ENCODE measurements around the gene SERTM1.
A peak's percentile ranks its signal among the peaks of the same experiment; 100 is the strongest.

Gene SERTM1

DNA sequence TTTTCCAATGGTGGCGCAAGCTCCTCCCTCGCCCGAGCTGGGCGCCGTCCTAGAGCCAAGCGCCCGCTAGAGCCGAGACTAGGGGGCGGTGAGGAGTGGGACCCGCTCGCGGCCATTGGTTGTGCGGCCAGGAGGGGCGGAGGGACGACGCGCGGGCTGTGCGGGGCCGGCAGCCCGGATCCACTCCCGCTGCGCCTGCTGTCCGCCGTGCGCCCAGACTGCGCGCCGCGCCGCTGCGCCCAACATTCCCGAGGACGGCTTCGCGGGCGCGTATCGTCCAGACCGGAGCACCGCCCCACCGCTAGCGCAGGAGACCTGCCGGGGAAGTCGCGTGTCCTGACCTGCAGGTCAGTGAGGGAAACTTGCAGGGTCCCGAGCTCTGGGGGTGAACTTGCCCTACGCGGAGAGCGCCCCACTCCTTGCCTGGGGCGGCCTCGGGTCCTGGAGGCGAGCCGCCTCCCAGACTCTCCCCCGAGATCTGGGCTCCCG lies at the start of gene SERTM1:
Gene SERTM1 (plus strand): TSS at position 183 of the 489 bp plus-strand sequence. CDS start 21,059 bp downstream, outside the sequence.
- DNase-seq (ENCODE audit: low read depth) = no peak

DNA sequence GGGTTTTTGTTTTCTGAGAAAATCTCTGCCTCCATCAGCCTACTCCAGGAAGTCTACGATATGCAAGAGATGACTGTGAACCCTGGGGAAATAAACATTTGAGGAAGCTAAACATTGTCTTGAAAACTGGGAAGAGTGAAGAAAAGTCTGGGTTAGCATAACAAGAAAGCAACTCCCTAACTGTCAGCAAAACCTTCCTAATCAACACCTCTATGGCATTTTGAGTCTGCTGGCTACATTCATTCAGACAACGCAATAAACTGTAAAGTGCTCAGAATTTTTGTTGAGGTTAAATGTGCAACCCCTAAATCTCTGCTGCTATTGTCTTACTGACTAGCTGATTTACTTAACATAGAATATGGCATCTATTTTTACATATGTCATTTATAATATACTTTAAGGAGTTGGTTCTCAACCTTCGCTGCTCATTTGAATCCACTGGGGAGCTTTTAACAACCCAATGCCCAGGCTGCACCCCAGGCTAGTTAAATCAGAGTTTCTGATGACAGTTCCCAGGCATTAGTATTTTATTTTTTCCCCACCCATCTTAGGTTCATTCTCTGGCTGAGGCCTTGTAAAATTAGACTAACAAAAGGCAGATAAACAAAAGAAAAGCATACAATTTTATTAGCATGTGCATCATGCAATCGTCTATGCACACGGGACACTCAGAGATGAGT lies 45.3 kb upstream of the SERTM1 start:
- no peak for DNase-seq (ENCODE audit: low read depth)

DNA sequence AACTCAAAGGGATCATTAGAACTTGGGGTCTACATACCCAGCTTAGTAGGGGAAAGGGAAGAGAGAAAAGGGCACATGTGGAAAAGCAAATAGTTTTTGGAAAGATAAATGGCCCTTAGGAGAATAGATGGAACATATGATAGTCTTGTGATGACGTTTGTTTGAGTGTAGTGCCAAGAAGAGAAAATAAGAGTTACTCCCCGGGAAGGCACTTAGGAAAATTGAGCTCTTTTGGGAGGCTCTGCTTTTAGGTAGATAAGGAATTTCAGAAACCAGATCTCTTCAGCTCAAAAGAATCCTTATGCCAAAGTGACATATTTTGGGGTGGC lies 44.8 kb upstream of the SERTM1 start:
- no peak for DNase-seq (ENCODE audit: low read depth)

DNA sequence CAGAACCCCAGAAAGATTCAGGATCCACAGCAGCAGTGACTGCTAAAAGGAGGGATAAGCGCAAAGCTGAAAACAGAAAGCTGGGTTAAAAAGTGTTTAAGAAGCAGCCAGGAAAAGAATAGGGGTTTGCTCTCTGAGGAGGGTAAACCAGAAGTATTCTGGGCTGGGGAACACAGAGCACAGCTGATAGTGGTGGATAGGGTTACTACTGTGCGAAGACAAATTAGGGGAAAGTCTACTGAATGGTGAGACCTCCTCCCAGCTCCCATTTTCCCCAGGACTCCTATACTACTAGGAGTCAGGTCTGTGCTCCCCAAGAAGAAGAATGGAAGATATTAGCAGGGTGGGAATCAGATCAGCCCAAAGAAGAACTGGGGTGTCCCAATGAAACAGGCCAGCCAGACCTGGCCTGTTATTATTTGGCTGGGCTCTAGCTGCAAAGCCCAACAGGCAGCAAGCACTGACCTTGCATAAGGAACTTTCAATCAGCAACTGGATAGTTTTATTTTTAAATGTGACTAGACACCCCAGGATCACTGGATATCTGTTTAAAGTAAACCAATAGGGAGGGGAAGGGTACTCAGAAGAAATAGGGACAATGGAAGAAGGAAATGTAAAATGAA lies 43.5 kb upstream of the SERTM1 start:
- no peak for DNase-seq (ENCODE audit: low read depth)

DNA sequence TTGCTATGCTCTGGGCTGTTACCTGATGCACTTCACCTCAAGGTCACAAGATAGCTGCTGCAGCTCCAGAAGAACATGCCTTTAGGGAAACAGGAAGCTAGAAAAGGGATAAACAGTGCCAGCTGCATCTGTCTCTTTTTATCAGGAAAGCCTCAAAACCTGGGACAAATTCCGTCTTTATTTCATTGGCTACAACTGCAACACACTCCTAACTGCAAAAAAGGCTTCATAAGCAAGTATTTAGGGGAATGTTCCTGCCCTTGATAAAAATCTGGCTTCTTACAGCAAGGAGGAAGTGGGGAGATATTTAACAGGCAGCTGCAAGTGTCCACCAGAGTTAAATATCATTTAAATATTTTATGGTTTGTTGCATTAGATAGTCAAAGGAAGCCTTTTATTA lies 34.2 kb upstream of the SERTM1 start:
- no peak for DNase-seq (ENCODE audit: low read depth)

DNA sequence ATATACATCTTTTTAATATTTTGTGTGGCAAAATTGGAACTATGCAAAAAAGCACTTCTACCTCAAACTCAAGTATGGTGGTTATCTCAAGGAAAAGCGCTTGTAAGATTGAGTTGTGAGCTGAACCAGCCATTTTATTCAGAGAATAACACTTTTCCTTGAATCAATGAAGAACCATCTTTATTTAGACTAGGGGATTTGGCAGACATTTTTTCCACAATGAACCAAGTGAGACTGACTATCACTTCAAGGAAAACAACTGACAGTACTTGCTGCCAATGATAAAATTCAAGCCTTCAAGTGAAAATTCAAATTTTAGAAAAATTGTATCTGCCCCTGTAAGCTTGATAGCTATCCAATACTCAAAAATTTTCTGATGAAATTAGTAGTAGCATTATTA lies 23.2 kb upstream of the SERTM1 start:
- DNase-seq (ENCODE audit: low read depth) = no peak

DNA sequence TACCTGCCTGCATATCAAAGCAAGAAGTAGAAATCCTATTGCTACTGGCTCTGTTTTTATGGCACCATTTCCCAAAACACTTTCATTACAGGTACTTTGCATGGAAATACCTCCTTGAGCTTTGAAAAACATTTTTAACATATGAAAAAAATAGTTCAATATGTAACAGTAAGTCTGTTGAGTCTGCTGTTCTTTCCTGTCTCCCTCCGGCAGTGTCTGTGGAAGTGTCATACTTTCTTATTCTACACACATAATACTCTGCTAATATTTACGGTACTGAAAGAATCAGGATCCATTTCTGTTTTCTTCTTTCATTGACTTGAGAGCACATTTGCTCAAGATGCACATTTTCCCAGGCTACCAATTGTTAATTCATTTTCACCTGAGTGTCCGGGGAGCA lies 8.2 kb upstream of the SERTM1 start:
- no peak for DNase-seq (ENCODE audit: low read depth)

DNA sequence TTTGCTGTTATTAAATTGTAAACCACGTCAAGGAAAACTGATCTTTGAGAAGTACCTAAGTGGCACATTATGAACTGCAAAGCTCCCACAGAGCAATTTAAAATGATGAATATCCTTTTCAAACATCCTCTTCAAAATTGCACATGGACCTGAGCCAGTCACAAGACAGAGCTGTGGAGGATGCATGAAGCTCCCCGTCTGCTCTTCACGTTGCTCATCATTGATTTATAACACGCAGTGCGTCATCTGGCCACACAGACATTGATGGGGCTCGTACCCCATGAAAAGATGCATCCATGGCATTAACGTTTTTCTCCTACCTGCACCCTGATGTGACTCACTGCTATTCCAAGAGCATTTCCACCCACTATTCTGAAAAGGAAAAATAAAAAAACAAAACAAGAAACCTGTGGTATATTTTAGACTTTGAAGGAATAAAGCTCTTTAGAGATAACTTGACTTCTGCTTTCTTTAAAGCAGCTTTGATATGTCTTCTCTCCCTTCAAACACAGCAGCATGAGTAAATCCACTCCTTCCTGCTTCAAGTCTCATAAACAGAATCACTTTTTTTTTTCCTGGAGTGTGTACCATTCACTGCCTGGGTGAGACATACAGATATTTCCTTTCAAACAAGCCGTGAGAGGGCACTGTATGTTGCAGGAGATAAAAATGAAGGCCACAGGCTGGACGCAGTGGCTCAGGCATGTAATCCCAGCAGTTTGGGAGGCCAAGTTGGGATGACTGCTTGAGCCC lies 7.2 kb upstream of the SERTM1 start:
- DNase-seq (ENCODE audit: low read depth) = no peak

DNA sequence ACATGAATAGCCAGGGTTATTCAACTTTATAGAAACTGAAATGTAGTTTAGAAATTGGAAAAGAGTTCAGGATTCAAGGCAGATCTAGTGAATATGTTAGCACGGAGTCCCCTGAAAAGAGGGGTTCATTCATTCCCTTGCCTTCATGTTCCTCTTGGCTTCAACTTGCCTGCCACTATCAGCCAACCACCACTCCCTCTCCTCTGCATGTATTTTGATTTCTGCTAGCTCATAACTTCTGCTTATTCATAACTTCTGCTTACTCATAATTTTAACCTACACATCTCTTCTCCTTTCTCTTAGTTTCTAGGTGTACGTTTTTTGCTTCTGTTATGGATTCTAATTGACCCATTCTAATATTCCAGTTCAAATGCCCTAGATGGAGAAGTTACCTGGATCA lies 5.5 kb upstream of the SERTM1 start:
- DNase-seq (ENCODE audit: low read depth) = no peak

DNA sequence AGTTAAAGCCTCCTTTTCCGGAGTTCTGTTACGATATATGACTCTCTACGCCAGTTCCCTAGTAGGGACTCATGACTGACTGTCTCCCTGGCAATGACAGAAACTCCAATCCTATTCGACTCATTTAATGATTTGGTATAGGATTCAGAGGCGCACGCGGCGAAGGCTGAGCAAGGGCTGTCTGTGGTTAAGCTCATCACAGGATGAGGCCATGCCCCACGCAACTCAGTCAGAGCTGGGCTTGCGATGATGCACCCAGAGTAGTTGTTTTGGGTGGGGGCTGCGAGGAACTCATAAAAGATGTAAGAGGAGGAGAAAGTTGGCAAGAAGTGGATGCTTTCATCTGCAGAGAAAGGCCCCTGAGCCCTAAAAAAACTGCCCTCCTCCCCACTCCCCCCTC lies 468 bp upstream of the SERTM1 start:
- DNase-seq (ENCODE audit: low read depth) = no peak

DNA sequence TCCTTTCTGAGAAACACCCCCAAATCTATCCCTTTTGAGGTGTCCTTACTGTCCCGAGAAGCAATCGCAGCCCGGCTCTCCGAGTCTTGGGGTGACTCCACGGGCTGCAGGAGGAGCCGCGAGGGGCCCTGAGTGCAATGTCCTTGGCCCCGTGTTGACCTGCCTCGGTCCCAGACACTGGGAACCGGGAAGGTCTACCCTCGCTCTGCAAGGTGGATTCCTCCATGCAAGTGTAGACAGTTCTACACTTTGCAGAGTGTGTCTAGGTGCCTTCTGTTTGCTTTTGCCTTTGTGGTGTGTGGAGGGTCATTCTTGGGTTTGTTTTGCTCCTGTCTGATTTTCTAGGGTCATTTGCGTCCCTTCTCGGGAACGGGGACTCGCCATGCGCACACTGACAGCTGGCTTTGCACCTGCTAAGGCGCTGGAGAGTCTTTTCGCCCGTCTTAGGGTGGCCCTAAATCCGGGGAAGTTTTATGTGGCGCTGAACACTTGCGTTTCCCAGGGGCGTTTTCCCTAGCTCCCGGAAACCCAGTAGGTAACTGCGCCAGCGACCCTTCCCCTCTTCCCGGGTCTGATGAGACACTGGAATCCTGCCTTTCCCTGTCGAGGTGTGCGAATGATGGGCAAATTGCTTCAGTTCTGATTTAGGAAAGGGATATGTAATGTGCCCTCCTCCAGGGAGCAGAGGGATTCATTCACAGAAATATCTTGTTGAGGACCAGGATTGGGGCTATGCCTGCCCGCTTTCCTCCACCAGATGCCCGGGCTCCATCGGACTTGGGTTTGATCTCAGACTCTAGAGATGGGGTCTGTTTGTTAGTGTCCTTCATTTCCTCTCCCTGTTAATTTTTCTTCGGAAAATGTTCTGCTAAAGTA lies 755 bp downstream of the SERTM1 start:
- DNase-seq (ENCODE audit: low read depth) = no peak

DNA sequence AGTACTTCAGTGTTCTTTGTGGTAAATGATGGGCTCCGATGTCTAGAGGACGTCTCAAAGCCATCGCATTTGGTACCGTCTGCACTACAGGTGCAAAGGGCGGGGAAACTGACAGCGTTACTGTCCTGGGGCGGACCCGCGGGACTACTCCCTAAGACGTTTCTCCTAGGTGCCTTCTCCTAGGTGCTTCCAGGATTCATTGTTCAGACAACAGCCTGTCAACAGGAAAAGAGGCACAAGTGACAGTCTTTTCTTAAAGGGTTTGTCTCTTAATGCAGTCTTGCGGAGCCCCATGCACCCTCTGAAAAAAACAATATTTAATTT lies 1.4 kb downstream of the SERTM1 start:
- no peak for DNase-seq (ENCODE audit: low read depth)

DNA sequence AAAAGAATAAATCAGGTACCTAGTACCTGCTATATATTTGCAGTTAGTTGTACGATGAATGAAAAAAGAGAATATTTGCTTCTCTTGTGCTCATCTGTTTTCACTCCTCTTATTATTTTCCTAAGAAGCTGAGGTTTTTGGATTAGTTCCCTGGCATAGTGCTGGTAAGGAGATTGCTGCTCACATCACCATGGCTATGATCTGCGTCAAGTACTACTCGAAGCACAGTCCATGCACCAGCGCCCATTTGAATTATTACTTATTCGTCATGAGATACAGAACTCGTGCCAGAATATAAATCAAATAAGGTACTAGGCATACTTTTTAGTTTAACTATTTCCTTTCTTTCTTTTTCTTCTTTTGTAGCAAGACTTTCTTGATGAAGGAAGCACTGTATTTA lies 7.1 kb downstream of the SERTM1 start:
- peak; percentile 2 for DNase-seq (ENCODE audit: low read depth)

DNA sequence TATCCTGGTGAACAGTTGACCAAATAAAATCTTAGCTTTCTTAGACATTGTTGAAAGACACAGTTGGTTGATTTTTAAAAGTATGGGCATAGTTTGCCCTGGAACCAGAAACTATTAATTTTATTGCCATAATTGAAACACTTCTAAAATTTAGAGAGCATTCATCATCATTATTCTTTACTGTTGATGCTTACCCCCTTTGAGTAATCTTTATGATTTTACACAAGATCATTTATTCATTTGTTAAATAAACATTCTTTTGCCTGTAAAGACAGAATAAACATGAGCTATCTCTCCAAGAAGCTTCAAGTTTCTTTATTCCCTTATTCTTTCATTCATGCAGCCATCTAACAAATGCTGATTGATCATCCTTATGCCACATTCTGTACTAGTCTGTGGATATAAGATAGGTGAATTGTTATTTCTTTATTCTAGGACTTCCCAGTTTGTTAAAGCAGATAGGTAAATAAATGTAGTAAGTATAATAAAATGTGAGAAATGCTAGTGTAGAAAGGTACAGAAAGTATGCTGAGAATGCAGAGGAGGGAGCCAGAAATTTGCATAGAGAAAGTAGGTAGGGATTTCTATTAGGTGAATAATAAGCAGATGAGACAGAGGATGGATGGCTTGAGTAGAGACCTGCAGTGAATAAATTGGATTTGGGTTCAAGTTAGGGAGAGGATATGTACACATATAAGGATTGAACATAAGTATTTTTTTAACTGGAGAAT lies 8.2 kb downstream of the SERTM1 start:
- no peak for DNase-seq (ENCODE audit: low read depth)

DNA sequence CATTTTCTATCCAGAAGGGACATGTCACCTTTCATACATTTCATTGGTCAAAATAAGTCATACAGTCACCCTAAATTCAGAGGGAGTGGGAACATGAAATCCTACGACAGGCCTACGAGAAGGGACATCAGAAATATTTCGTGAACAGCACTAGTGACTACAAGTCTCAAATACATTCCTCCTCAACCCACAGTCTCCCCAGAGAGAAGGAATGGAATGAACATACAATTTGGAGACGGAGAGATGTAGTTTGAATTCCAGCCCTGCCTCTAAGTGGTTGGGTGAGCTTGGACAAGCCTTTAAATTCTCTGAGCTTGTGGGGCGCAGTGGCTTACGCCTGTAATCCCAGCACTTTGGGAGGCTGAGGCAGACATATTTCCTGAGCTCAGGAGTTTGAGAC lies 9.9 kb downstream of the SERTM1 start:
- no peak for DNase-seq (ENCODE audit: low read depth)

DNA sequence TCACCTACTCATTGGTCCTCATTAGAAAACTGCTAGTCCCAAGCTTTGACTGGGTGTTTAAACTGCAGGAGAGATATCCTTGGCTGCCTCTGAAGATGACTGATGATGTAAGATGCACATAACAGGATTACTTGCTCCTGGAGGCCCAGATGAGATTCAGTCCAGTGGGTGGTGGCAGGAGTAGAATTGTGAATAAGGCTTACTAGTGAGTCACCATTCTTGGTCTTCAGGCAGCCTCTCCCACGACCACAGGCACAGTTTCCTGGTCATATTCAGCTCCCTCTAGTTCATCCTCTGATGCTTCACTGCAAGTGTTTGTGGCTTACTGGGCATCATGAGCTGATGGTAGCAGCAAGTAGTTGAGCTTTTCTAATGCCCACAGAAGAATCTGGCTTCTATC lies 12.1 kb downstream of the SERTM1 start:
- DNase-seq (ENCODE audit: low read depth) = no peak

DNA sequence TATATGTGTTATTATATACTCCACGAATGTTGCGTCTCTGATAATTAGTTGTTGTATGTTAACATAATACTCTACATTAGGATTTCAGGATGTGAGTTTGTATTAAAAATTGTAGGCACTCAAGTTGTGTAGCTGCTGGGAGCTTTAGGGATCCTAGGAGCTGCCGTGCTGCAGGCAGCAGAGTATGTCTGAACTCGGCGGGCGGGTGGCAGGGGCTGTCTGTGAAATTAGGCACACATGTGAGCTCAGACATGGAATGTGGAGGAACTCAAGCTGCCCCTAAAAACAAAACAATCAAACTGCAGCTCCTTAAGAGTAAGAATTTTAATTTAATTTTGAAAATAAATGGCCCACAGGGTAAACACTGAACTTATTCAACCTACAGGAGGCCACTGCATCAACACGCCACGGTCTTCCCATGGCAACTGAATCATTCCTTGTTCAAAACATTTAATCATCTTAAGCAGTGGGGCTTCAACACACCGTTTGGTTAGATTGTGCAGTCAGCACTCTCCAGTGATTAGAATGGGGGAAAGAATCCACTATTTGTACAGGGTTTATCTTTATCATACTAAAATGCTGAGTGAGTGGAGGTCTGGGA lies 22.7 kb downstream of the SERTM1 start:
- DNase-seq (ENCODE audit: low read depth) = no peak

DNA sequence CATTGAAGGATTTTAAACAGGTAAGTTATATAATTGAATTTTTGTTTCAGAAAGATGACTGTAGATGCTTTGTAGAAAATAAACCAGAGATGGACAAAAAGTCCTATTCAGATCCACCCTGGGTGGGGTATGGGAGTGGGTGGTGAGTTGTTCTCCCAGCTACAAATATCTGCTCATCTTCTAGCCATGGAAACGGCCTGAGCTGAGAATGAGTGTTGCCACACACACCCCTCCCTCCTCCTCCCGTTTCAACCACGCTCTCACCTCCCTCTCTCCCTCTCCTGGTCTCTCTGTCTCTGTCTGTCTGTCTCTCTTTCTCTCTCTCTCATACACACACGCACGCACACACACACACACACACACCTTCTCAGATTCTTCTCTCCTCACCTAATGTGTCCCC lies 26.4 kb downstream of the SERTM1 start:
- DNase-seq (ENCODE audit: low read depth) = no peak

DNA sequence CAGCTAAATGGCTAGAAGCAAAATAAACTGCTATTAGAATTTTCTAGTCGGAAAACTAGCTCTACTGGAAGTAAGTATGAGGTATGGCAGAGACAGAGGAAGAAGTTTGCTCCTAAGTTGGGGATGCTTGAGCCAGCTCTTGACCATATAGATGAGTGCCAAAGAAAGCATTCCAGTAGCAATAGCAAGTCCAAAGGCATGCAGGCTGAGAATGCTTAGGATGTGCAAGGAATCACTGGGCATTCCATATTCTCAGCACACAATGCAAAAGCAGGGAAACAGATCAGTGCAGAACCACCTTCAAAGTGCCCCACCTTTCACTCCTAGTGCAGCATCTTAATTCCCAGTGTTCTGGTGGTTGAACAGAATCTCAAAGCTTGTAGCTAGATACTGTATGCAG lies 32.9 kb downstream of the SERTM1 start:
- DNase-seq (ENCODE audit: low read depth) = peak; percentile 32

DNA sequence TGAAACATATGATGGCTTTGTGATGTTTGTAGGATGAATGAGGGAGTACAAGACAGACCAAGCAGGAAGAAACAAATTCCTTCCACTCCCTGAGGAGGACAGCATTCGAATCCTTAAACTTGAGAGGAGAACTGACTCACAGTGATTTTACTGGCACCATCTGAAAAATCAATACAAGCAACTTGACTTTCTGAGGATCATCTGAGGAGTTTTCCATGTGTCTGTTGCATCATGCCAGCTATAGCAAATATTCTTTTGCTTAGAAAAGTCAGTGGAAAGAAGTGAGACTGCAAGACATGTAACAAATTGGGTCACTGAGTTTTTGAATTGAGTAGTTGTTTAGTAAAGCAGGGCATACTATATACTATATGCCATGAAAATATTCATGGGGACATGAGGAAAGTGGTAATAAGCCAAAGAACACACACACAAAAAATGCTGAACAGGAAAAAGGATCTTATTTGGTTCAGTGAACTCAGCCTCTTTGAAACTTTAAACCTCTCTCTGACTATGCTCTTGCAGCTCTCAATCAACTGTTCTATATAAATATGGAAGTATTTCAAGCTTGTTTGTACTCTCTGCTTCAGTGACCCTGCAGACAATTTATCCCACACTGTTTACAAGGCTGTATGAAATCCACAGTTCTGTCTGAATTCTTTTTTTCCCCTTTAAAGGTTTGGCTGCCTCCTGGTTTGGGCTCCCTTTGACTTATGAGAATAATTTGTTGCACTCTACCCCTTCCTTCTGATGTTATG lies 35.5 kb downstream of the SERTM1 start:
- no peak for DNase-seq (ENCODE audit: low read depth)

DNA sequence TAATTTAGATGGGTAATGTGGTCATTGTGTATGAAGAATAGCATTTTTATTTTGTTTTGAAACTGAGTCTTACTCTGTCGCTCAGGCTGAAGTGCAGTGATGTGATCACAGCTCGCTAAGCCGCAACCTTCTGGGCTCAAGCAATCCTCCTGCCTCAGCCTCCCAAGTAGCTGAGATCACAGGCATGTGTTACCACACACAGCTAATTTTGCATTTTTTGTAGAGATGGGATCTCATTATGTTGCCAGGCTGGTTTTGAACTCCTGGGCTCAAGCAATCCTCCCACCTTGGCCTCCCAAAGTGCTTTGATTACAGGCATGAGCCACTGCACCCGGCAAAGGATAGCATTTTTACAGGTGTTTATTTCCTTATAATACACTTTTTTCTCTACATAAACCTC lies 36.6 kb downstream of the SERTM1 start:
- DNase-seq (ENCODE audit: low read depth) = no peak
